Measurements from ENCODE around the gene NTNG1. TPM values are rescaled to one million over a fixed set of nuclear protein-coding genes. Genes with fewer than 3 reads are reported as not detected.

NTNG1 gene
- total RNA-seq, 4 donors from 2014 or later = 0.44 to 0.98 (median 0.51) TPM; not detected in 1

GRCh38 chr1:107198561-107198960 is 57.7 kb downstream of the NTNG1 start:
- TF ChIP-seq CTCF (IDR thresholded peaks at IDR 0.05; ENCODE audit: low read depth) = no peak

- no peak for TF ChIP-seq CTCF (IDR thresholded peaks at IDR 0.05; ENCODE audit: low read depth)
Observed at GRCh38 chr1:107200631-107201030, 59.8 kb downstream of the NTNG1 start.

GRCh38 chr1:107202007-107202406 is 61.2 kb downstream of the NTNG1 start:
- no peak for TF ChIP-seq CTCF (IDR thresholded peaks at IDR 0.05; ENCODE audit: low read depth)

GRCh38 chr1:107213225-107213624 is 72.4 kb downstream of the NTNG1 start:
- no peak for TF ChIP-seq CTCF (IDR thresholded peaks at IDR 0.05; ENCODE audit: low read depth)

- TF ChIP-seq CTCF (IDR thresholded peaks at IDR 0.05; ENCODE audit: low read depth) = no peak
Observed at GRCh38 chr1:107220036-107220435, 79.2 kb downstream of the NTNG1 start.

- TF ChIP-seq CTCF (IDR thresholded peaks at IDR 0.05; ENCODE audit: low read depth) = no peak
Observed at GRCh38 chr1:107225706-107226105, 84.9 kb downstream of the NTNG1 start.

GRCh38 chr1:107228704-107229371 is 88.0 kb downstream of the NTNG1 start:
- no peak for TF ChIP-seq CTCF (IDR thresholded peaks at IDR 0.05; ENCODE audit: low read depth)

All from subcutaneous adipose tissue (tissue), 4 donors.